Inferior parietal cortex (tissue), 1 donor: Measurements from ENCODE around the gene SLC25A21.

ENCODE experiments used
- DNase-seq: peaks from one replicate; pipeline ENCODE4 v3.0.0-alpha.2; 2016; ENCODE audit errors: extremely low spot score

Gene SLC25A21

DNA sequence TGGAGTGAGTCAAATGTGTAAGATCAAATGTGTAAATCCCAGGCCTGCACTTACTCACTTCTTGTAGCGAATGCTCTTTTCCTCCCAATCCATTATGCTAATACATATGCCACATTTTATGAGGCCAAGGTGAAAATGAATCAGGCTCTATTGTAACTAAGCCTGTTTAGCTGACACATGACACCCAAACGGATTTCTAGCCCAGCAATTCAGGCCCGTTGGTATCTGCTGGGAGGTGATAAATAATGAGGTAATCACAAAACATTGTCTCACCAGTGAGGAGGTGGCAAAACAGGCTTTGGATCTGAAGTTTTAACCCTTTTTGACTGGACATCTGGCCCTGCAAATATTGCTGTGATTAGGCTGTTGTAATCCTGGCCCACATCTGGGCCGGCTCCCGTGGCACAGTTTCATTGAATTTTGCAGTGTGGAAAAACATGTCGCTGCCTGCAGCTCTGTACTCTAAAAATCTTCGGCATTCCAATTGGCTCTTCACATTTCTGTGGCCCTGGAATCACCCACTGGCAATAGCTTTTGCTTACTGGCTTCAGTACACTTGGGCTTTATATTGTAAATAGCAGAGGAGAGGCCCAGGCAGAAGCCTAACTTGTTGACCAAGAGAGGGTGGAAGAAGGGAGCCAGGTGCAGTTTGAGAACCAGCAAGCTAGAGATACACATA lies 404.7 kb downstream of the SLC25A21 start:
- no peak for DNase-seq

DNA sequence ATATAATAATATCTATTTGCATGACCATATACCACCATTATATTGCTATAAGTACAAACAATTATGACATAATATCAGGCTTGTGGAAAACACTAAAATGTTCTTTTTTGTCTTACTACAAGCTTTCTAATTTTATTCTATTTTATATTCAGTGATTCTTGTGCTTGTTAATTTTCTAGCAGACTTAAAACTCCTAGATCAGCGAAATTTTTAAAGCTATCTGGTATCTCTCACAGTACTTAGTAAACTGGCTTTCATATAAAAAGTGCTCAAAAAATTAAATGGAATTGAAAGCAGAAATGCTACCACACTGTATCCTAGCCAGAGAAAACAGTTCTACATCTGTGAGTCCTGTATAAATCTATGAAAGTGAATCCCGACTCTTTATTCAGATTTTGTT lies 405.4 kb downstream of the SLC25A21 start:
- no peak for DNase-seq

DNA sequence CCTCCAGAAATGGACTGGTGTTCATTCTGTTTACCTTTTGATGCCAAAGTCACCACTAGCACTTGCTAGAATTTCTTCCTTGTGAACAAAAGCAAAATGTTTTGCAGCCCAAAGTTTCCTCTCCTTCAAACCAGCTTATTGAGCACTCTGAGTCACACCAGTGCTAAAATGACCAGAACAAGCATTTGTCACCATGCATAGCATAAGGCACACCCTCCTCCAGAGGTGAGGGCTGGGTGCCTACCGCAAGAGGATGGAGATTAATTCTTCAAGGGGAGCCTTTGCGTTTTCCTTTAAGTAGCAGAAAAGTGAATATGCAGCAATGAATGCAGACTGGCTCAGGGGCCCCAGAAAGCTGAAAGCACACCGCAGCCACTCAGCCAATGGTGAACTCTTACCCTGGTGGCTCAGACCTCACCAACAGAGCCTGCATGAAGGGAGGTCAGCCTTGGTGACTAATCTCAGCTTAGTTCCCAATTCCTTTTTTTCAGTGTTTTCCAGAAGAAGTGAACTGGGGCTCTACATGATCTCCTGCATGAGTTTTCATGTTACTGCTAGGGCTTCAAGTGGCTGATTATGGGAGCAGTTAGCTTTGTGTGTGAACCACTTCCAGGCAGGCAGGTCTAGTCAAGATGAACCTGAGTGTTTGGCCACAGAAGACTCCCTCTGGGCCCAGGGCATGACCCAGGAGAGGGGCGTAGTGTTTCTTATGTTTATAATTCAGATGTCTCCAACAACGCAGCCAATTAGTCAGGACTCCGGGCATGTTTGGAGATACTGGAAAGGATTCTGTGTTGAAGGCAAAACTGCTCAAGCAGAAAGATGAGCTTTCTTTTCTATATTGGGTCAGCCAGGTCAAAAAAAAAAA lies 414.4 kb downstream of the SLC25A21 start:
- DNase-seq, result no peak

DNA sequence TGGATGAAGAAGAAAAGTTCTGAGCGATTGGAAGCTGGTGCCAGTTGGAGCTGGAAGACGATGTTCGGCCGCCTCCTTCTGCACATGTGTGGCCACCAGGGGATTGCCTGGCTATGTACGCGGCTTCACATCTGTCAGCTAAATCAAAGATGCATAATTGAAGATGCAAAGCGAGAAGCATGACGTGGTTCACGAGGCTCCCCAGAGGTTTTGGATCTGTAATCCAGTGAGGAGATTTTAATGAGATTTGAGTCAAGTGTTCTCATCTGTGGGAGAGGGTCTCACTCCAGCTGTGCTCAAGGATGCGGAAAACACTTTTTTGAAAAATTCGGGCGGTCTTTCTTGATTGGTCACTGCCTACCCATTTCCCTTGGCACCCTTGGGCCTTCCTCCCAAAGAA lies 416.2 kb downstream of the SLC25A21 start:
- no peak for DNase-seq

DNA sequence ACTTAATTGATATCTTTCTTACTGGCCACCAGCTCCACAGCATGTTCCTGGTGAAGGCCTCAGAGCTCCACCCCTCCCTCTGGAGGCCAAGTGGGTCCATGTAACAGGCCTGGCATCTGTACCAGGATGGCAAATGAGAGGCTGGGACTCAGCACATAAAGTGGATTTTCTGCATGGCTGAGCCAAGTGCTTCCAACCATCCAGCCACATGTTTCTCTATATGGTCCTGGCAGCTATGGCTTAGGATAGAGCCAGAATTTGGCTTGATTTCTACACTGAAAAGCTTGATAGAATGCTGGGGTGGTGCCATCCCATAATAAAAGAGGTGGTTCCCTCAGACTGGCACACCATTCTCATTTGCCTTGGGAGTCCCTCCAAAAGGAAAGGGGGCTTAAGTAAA lies 416.6 kb downstream of the SLC25A21 start:
- DNase-seq, result no peak

DNA sequence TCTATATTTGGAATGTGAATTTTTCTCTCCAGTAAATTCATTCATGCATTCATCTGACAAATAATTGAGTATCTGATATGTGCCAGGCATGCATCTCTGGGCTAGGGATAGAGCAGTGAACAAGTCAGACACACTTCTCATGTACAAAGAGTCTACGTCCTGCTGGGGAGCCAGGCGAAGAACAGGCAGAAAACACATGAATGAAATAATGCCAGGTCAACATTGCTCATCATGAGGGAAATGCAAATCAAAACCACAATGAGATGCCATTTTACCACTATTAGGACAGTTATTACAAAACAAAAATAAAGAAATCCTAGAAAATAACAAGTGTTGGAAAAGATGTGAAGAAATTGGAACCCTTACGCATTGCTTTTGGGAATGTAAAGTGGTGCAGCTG lies 420.5 kb downstream of the SLC25A21 start:
- DNase-seq, result no peak

DNA sequence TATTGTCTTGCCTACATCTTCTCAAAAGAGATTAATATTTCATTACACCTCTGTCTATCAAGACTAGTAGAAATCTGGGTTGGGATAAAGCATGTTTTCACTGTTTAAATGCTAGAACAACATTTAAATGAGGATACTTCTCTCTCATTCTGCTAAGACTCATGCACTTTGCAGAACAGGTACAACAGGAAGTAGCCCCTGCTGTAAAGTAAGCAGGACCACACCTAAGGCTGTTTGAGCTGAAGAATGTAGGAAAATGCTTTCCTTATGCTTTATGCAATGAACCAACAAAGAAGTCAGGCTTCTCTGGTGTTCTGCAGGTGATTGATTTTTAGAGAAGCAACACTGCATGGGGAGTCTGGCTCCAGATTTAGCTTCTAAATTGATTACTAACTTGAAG lies 421.3 kb downstream of the SLC25A21 start:
- no peak for DNase-seq

DNA sequence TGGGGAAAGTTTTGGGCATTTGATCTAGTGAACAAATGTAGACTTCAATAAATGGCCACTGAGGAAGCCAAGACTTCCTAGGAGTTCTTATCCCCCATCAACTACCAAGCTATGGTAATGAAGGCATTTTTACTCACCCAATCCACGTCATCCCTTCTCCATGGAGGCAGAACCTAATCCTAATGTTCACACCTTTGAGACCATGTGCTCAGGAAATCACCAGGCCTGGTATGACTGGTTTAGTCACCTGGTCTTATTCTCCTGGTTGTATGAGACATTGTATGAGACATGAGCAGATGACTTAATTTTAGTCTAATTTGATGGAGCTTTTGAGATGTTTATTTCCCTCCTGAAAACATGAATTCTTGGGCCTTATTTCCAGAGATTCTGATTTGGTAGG lies 422.2 kb downstream of the SLC25A21 start:
- no peak for DNase-seq

GRCh38 chr14:36748610-36749213 lies 423.7 kb downstream of the SLC25A21 start:
- no peak for DNase-seq

DNA sequence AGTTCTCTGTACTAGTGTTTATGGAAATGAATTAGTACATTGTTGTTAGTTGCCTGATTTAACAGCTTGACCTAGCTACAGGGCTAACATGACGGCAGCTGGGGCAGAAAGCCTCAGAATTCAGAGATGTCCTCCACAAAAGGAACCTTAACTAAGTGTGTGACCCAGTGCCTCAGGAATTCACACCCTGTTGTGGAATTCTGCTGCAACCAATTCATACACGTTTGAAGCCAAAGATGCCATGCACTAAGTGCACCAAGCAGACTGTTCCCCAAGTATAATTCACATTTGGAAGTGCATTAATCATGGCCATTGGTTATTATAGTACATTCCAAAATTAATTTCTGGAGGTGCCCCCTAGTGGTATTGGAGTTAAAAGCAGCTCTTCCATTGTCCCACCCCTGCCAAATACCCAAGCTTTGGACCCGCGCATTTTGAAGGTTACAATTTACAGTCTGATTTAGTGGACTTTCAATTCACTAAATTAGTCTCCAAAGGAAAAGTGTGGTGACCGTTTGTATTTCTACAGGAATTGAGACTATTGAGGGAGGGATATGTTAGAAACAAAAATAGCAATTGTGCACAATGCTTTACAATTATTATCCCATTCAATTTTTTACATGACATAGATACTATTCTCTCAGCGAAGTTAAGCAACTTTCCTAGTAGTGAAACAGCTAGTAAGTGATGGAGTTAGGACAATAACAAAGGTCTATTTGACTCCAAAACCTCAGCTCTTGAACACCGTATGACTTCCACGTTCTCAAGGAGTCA lies 424.8 kb downstream of the SLC25A21 start:
- no peak for DNase-seq

DNA sequence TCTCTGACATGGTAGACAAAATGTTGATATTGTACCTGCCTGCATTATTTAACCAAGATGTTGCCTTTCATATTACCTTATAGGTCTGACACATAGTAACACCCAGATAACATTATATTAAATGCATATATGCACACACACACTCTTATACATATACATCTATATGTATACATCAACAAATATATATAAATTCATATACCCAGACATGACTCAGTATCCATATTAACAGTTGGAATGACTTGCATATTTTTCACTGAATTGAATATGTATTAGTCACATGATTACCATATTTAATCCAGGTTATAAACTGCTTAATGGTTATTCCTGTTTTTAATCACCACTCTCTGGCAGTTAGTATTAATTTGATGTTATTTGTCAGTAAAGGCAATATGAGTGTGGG lies 425.5 kb downstream of the SLC25A21 start:
- DNase-seq, result no peak

- no peak for DNase-seq
These were observed 430.5 kb downstream of the SLC25A21 start for GRCh38 chr14:36741858-36742257.

- no peak for DNase-seq
These were observed 434.1 kb downstream of the SLC25A21 start for GRCh38 chr14:36738269-36738668.

DNA sequence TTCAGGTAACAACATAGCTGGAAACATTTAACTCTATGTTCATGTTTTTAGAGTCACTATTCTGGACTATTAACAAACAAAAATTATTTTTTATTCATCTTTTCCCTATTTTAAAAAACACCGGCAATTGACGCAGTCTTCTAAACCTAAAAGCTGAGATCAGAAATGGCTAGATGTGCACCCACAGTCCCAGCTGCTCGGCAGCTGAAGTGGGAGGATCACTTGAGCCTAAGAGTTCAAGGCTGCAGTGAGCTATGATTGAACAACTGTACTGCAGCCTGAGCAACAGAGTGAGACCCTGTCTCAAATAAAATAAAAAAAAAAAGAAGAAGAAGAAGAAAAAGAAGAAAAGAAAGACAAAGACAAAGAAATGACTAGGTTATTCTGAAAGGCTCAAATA lies 446.3 kb downstream of the SLC25A21 start:
- DNase-seq, result no peak

DNA sequence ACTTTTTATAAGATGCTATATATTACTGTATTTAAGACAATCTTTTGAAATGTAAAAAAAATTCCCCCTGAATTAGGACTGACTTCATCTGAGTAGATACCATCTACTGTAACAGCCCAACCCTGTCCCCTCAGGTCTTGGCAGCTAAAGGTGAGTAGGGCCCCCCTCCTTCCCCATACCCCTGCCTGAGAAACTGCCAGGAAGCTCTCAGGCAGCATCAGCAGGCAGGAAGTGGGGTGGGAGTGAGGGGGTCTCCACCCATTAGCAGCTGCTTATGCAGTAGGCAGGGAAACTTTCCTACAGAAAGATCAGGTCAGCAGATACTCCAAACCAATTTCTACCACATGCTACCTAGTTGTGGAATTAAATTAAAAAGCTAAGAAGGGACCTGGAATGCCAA lies 448.2 kb downstream of the SLC25A21 start:
- DNase-seq, result no peak

GRCh38 chr14:36723530-36723929 lies 448.9 kb downstream of the SLC25A21 start:
- DNase-seq, result no peak

- DNase-seq, result no peak
These were observed 450.5 kb downstream of the SLC25A21 start for GRCh38 chr14:36721877-36722276.

DNA sequence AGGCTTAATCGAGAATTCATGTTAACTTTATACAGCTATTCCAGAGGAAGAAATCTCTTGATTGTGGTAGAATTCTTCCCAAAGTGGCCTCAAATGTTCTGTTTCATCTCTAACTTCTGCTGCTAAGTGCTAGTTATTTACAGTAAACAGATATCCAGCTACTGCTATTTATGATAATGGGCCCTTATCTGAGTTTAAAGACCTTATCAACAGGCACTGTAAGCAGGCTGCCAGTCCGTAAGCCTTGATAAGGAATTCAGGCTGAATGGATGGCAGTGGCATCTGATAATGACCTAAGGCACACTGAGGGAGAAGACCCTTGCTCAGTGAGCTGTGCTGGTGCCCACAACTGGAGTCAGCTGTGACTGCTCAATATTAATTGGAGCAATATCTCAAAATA lies 451.7 kb downstream of the SLC25A21 start:
- no peak for DNase-seq

- DNase-seq, result no peak
These were observed 452.6 kb downstream of the SLC25A21 start for GRCh38 chr14:36719823-36720222.

GRCh38 chr14:36718216-36718615 lies 454.2 kb downstream of the SLC25A21 start:
- no peak for DNase-seq

GRCh38 chr14:36717363-36717762 lies 455.0 kb downstream of the SLC25A21 start:
- DNase-seq, result no peak

DNA sequence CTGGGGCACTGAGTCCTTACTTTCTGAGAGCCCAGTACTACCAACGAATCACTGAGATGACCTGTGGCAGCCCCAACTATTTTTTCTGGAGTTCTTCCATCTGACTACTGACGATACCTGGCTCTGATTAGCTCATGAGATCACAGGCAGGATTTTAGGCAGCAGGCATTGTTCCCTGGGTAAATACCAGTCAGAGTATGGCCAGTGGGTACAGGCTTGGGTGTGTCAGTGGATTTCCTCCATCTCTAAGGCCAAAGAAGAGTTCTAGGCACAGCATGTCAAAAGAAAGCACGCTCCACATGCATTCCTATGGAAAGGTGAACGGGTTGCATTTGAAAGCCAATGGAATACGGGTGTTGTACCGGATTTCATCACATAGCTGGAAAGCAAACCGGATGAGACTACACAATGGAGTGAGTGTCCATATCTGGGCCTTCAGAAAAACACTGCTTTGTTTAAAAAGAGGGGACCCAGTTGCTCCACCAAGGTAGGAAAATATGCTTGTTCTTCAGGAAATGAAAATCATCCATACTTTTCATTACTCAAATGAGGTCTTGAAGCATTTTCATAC lies 455.7 kb downstream of the SLC25A21 start:
- DNase-seq, result no peak
